Esophagus muscularis mucosa (tissue), 4 donors: Measurements from ENCODE around the gene PSMB7. TPM values are rescaled to one million over a fixed set of nuclear protein-coding genes. Genes with fewer than 3 reads are reported as not detected.

Experiments used
- DNase-seq: peaks from one replicate; pipeline ENCODE4 v3.0.0-alpha.2; 2017; ENCODE audit errors: extremely low spot score
- H3K27ac ChIP-seq, 4 donors: fragments of 200-600 bp; sonication (generic); replicated peaks in 1 of 4; 1 replicate in 3 of 4; 2 replicates in 1 of 4; pipeline ENCODE4 v1.5.1; 2016 to 2019; ENCODE audit warnings: mild to moderate bottlenecking in 1 of 4
- H3K27me3 ChIP-seq, 4 donors: fragments of 200-600 bp; sonication (generic); one replicate each; pipeline versions ENCODE4 v1.5.1 to v1.6.0; 2016 to 2019
- H3K36me3 ChIP-seq, 4 donors: fragments of 200-600 bp; sonication (generic); one replicate each; pipeline ENCODE4 v1.5.1; 2016 to 2019
- H3K4me1 ChIP-seq, 4 donors: fragments of 200-600 bp; sonication (generic); one replicate each; pipeline ENCODE4 v1.5.1; 2016 to 2019
- H3K4me3 ChIP-seq, 4 donors: fragments of 200-600 bp; sonication (generic); 1 replicate in 2 of 4; 2 replicates in 2 of 4; pipeline ENCODE4 v1.5.1; 2016 to 2019; ENCODE audit warnings: mild to moderate bottlenecking in 4 of 4, moderate library complexity in 1 of 4
- H3K9me3 ChIP-seq, 4 donors: fragments of 200-600 bp; sonication (generic); 1 replicate in 3 of 4; 2 replicates in 1 of 4; pipeline ENCODE4 v1.5.1; 2016 to 2019
- CTCF ChIP-seq, 3 experiments: fragments of 200-600 bp in 2 of 3; fragments of 450-650 bp in 1 of 3; sonication (generic) in 2 of 3; IDR thresholded peaks; one replicate each; pipeline ENCODE4 v1.5.1; 2017 to 2019; ENCODE audit warnings: antibody characterized with exemption in 3 of 3, mild to moderate bottlenecking in 2 of 3, moderate library complexity in 1 of 3
- EP300 ChIP-seq: sonication (generic); formaldehyde crosslinking; IDR thresholded peaks from one replicate; pipeline ENCODE4 v1.6.1; 2017; ENCODE audit warnings: antibody characterized with exemption
- POLR2A ChIP-seq: fragments of 450-650 bp; IDR thresholded peaks from one replicate; pipeline ENCODE4 v1.6.1; 2017; ENCODE audit warnings: antibody characterized with exemption, moderate library complexity, mild to moderate bottlenecking, low read depth
- POLR2AphosphoS5 ChIP-seq, 2 donors: sonication (generic); formaldehyde crosslinking; IDR thresholded peaks; one replicate each; pipeline ENCODE4 v1.6.1; 2017; ENCODE audit warnings: antibody characterized with exemption in 2 of 2
- WGBS: methylation state at CpG from one replicate; pipeline ENCODE4 v1.1.5; 2018; 5-methylcytosine and 5-hydroxymethylcytosine counted together
- intact Hi-C: fragments of 100-400 bp; cut with DNase I; formaldehyde crosslinking; loops from one replicate; pipeline ENCODE4 v1.15.1; 2023
- total RNA-seq, 4 donors: library from RNA; depleted of rRNA; stranded (reverse); fragments of >200 nt; gene quantifications; one replicate each; pipeline versions ENCODE4 v1.1.0 to v1.2.1, GENCODE V29; 2016

The PSMB7 gene
- total RNA-seq, 4 donors from 2014 or later, result 105 to 124 (median 113) TPM

- H3K27ac ChIP-seq, result no peak overlapping the region
- peaks cover 0 to 48% (median 0%) of the 10 kb centered on the region in 4 donors for H3K27me3 ChIP-seq
- no peaks in the 10 kb centered on the region for H3K36me3 ChIP-seq
- no peaks in the 10 kb centered on the region for H3K4me1 ChIP-seq
- intact Hi-C loops, result no loop called here
- peaks cover 0 to 18% (median 2%) of the 10 kb centered on the region in 4 donors for H3K9me3 ChIP-seq
- 71% methylated on average over 9 of the region's 10 CpGs for WGBS
- no peak overlapping the region for H3K4me3 ChIP-seq
- TF ChIP-seq CTCF (IDR thresholded peaks at IDR 0.05) (no peak), POLR2A (no peak), EP300 (no peak), POLR2AphosphoS5 (IDR thresholded peaks at IDR 0.05) (no peak)
- no peak for DNase-seq
Measured at GRCh38 chr9:124440786-124441185, 25.5 kb upstream of the PSMB7 start.

- WGBS, result 79% methylated on average over 6 of the region's 6 CpGs
- Histone ChIP-seq H3K27ac (no peak overlapping the region), H3K4me1 (no peaks in the 10 kb centered on the region), H3K27me3 (peaks cover 0 to 40% (median 0%) of the 10 kb centered on the region in 4 donors), H3K4me3 (no peak overlapping the region), H3K9me3 (peaks cover 0 to 18% (median 2%) of the 10 kb centered on the region in 4 donors), H3K36me3 (no peaks in the 10 kb centered on the region)
- DNase-seq, result no peak
- no peak for TF ChIP-seq POLR2AphosphoS5 (IDR thresholded peaks at IDR 0.05)
- intact Hi-C loops, result no loop called here
Measured at GRCh38 chr9:124439686-124440243, 24.5 kb upstream of the PSMB7 start.

GRCh38 chr9:124439086-124439485, 23.8 kb upstream of the PSMB7 start:
- Histone ChIP-seq H3K36me3 (no peaks in the 10 kb centered on the region), H3K4me3 (no peak overlapping the region), H3K27ac (no peak overlapping the region), H3K9me3 (peaks cover 0 to 18% (median 2%) of the 10 kb centered on the region in 4 donors), H3K4me1 (no peaks in the 10 kb centered on the region), H3K27me3 (peaks cover 0 to 40% (median 0%) of the 10 kb centered on the region in 4 donors)
- TF ChIP-seq CTCF (IDR thresholded peaks at IDR 0.05) (no peak), POLR2A (no peak), POLR2AphosphoS5 (IDR thresholded peaks at IDR 0.05) (no peak), EP300 (no peak)
- intact Hi-C loops, result no loop called here
- DNase-seq, result no peak
- WGBS, result 80% methylated on average over 1 of the region's 1 CpG

- peaks cover 0 to 18% (median 2%) of the 10 kb centered on the region in 4 donors for H3K9me3 ChIP-seq
- H3K4me1 ChIP-seq, result no peaks in the 10 kb centered on the region
- H3K36me3 ChIP-seq, result no peaks in the 10 kb centered on the region
- H3K4me3 ChIP-seq, result no peak overlapping the region
- no peak overlapping the region for H3K27ac ChIP-seq
- intact Hi-C loops, result no loop called here
- H3K27me3 ChIP-seq, result peaks cover 0 to 40% (median 0%) of the 10 kb centered on the region in 4 donors
- no peak for DNase-seq
- TF ChIP-seq POLR2AphosphoS5 (IDR thresholded peaks at IDR 0.05) (no peak), CTCF (IDR thresholded peaks at IDR 0.05) (no peak), EP300 (no peak), POLR2A (no peak)
- WGBS, result 76% methylated on average over 9 of the region's 9 CpGs
Measured at GRCh38 chr9:124438091-124438490, 22.8 kb upstream of the PSMB7 start.

GRCh38 chr9:124437086-124437485, 21.8 kb upstream of the PSMB7 start:
- H3K4me1 ChIP-seq, result no peaks in the 10 kb centered on the region
- no peak overlapping the region for H3K27ac ChIP-seq
- intact Hi-C loops, result no loop called here
- WGBS, result 100% methylated on average over 3 of the region's 3 CpGs
- H3K36me3 ChIP-seq, result no peaks in the 10 kb centered on the region
- DNase-seq, result no peak
- H3K27me3 ChIP-seq, result peaks cover 0 to 46% (median 0%) of the 10 kb centered on the region in 4 donors
- TF ChIP-seq POLR2AphosphoS5 (IDR thresholded peaks at IDR 0.05) (no peak), EP300 (no peak), POLR2A (no peak)
- H3K9me3 ChIP-seq, result peaks cover 0 to 11% (median 0%) of the 10 kb centered on the region in 4 donors
- H3K4me3 ChIP-seq, result no peak overlapping the region

- Histone ChIP-seq H3K27ac (no peak overlapping the region), H3K36me3 (no peaks in the 10 kb centered on the region), H3K4me1 (no peaks in the 10 kb centered on the region), H3K4me3 (no peak overlapping the region), H3K9me3 (peaks cover 0 to 11% (median 0%) of the 10 kb centered on the region in 4 donors), H3K27me3 (peaks cover 0 to 48% (median 0%) of the 10 kb centered on the region in 4 donors)
- intact Hi-C loops, result no loop called here
- no peak for TF ChIP-seq EP300
- TF ChIP-seq CTCF (IDR thresholded peaks at IDR 0.05), result no peak
- no peak for TF ChIP-seq POLR2AphosphoS5 (IDR thresholded peaks at IDR 0.05)
- DNase-seq, result no peak
Measured at GRCh38 chr9:124436320-124436719, 21.1 kb upstream of the PSMB7 start.
